Measurements from ENCODE around the gene DDC.
"Not testable (repeated sequence)": the region's sequence is repeated elsewhere in the genome, so short reads cannot be mapped to it uniquely, and the experiment has no call there.

The DDC gene

GRCh38 chr7:50466815-50467585 lies 98.2 kb downstream of the DDC start:
- H3K36me3 ChIP-seq (ENCODE audit: insufficient read depth, low read length) = no peaks in the 10 kb centered on the region
- no peaks in the 10 kb centered on the region for H3K4me1 ChIP-seq (ENCODE audit: insufficient read depth, low read length)
- H3K9ac ChIP-seq (ENCODE audit: low read depth, low read length) = no peak overlapping the region
- no peaks in the 10 kb centered on the region for H3K9me3 ChIP-seq (ENCODE audit: control insufficient read depth, insufficient read depth, low read length)

- H3K9ac ChIP-seq (ENCODE audit: low read depth, low read length) = no peak overlapping the region
- H3K9me3 ChIP-seq (ENCODE audit: control insufficient read depth, insufficient read depth, low read length) = peaks cover 3% of the 10 kb centered on the region; the same call in 1 of the 2 replicates
- H3K36me3 ChIP-seq (ENCODE audit: insufficient read depth, low read length) = no peaks in the 10 kb centered on the region
- H3K4me1 ChIP-seq (ENCODE audit: insufficient read depth, low read length) = no peaks in the 10 kb centered on the region
These were observed 102.2 kb downstream of the DDC start for GRCh38 chr7:50463035-50463434.

GRCh38 chr7:50462361-50462760 lies 102.8 kb downstream of the DDC start:
- no peaks in the 10 kb centered on the region for H3K4me1 ChIP-seq (ENCODE audit: insufficient read depth, low read length)
- no peaks in the 10 kb centered on the region for H3K36me3 ChIP-seq (ENCODE audit: insufficient read depth, low read length)
- H3K9me3 ChIP-seq (ENCODE audit: control insufficient read depth, insufficient read depth, low read length) = peaks cover 3% of the 10 kb centered on the region; the same call in 1 of the 2 replicates
- H3K9ac ChIP-seq (ENCODE audit: low read depth, low read length) = no peak overlapping the region

- Histone ChIP-seq H3K9me3 (ENCODE audit: control insufficient read depth, insufficient read depth, low read length) (peaks cover 3% of the 10 kb centered on the region; the same call in 1 of the 2 replicates), H3K4me1 (ENCODE audit: insufficient read depth, low read length) (no peaks in the 10 kb centered on the region), H3K36me3 (ENCODE audit: insufficient read depth, low read length) (no peaks in the 10 kb centered on the region), H3K9ac (ENCODE audit: low read depth, low read length) (no peak overlapping the region)
These were observed 103.5 kb downstream of the DDC start for GRCh38 chr7:50461695-50462094.

DNA sequence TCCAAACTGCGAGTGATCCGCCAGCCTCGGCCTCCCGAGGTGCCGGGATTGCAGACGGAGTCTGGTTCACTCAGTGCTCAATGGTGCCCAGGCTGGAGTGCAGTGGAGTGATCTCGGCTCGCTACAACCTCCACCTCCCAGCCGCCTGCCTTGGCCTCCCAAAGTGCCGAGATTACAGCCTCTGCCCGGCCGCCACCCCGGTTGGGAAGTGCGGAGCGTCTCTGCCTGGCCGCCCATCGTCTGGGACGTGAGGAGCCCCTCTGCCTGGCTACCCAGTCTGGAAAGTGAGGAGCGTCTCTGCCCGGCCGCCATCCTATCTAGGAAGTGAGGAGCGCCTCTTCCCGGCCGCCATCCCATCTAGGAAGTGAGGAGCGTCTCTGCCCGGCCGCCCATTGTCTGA lies 106.0 kb downstream of the DDC start:
- H3K9me3 ChIP-seq (ENCODE audit: control insufficient read depth, insufficient read depth, low read length); H3K9ac ChIP-seq (ENCODE audit: low read depth, low read length); H3K36me3 ChIP-seq (ENCODE audit: insufficient read depth, low read length): not testable (repeated sequence)

DNA sequence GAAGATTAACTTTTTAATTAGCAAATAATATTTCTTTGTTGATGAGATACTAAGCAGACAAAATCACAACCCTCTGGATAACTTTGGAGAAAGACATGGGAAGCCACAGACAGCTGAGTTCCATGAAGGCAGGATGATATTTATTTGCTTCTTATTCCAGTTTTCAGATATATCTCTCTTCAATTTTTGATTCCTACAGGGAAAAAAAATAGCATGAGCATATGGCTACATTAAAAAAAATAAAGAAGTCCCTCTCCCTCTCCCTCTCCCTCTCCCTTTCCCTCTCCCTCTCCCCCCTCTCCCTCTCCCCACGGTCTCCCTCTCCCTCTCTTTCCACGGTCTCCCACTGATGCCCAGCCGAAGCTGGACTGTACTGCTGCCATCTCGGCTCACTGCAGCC lies 106.6 kb downstream of the DDC start:
- H3K9ac ChIP-seq (ENCODE audit: low read depth, low read length); H3K36me3 ChIP-seq (ENCODE audit: insufficient read depth, low read length); H3K9me3 ChIP-seq (ENCODE audit: control insufficient read depth, insufficient read depth, low read length); H3K4me1 ChIP-seq (ENCODE audit: insufficient read depth, low read length): not testable (repeated sequence)

More for the DNA sequence above, 106.0 kb downstream of the DDC start:
- not testable (repeated sequence) for H3K4me1 ChIP-seq (ENCODE audit: insufficient read depth, low read length)

GRCh38 chr7:50456371-50457123 lies 108.7 kb downstream of the DDC start:
- H3K9ac ChIP-seq (ENCODE audit: low read depth, low read length) = no peak overlapping the region
- peaks cover 3% of the 10 kb centered on the region; the same call in 1 of the 2 replicates for H3K9me3 ChIP-seq (ENCODE audit: control insufficient read depth, insufficient read depth, low read length)
- no peaks in the 10 kb centered on the region for H3K4me1 ChIP-seq (ENCODE audit: insufficient read depth, low read length)
- H3K36me3 ChIP-seq (ENCODE audit: insufficient read depth, low read length) = no peaks in the 10 kb centered on the region

DNA sequence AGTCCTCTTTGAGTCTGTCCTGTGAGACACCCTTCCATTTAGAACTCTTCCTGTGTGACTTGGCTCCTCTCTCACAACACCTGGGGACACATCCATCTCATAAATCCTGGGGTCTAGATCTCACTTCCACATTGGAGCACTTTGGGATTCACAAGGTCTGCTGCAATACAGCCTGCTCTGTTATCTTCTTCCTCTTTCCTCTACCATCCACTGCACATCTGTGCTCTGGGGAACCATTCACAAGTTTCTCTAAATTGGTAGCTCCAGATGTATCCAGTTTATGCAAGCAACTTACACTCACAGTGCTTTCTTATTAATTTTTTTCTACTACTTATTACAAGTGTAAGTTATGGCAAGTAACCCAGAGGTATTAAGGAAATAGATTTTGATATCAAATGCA lies 109.5 kb downstream of the DDC start:
- Histone ChIP-seq H3K36me3 (ENCODE audit: insufficient read depth, low read length) (no peaks in the 10 kb centered on the region), H3K9ac (ENCODE audit: low read depth, low read length) (no peak overlapping the region), H3K4me1 (ENCODE audit: insufficient read depth, low read length) (no peaks in the 10 kb centered on the region), H3K9me3 (ENCODE audit: control insufficient read depth, insufficient read depth, low read length) (peaks cover 3% of the 10 kb centered on the region; the same call in 1 of the 2 replicates)

DNA sequence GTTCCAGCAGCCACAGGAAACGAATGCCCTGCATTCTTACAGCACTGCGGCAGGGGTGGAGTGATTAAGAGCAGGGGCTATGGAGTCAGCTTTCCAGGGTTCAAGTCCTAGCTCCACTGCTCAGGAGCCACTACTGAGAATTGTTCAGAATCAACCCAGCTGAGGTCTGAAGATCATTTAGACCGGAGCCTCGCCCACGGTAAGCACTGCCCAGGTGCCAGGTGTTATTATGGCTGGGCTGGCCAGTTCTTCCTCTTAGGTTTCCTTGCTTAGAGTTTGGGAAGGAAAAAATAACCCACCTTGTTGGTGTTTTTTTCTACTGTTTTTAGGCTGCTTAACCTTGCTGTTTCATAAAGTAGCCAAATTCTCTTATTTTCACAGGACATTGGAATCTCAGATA lies 110.2 kb downstream of the DDC start:
- Histone ChIP-seq H3K9me3 (ENCODE audit: control insufficient read depth, insufficient read depth, low read length) (peaks cover 3% of the 10 kb centered on the region; the same call in 1 of the 2 replicates), H3K9ac (ENCODE audit: low read depth, low read length) (no peak overlapping the region), H3K36me3 (ENCODE audit: insufficient read depth, low read length) (no peaks in the 10 kb centered on the region), H3K4me1 (ENCODE audit: insufficient read depth, low read length) (no peaks in the 10 kb centered on the region)

- 0 out of 2 replicates have a peak, but pooled peaks cover 5% of the 10 kb centered on the region for H3K4me1 ChIP-seq (ENCODE audit: insufficient read depth, low read length)
- H3K9ac ChIP-seq (ENCODE audit: low read depth, low read length) = peak overlapping the region; percentile 73; the same call in 1 of the 2 replicates
- H3K9me3 ChIP-seq (ENCODE audit: control insufficient read depth, insufficient read depth, low read length) = no peaks in the 10 kb centered on the region
- peaks cover 8% of the 10 kb centered on the region; the same call in 1 of the 2 replicates for H3K36me3 ChIP-seq (ENCODE audit: insufficient read depth, low read length)
These were observed 114.6 kb downstream of the DDC start for GRCh38 chr7:50450590-50451032.

- Histone ChIP-seq H3K36me3 (ENCODE audit: insufficient read depth, low read length) (peaks cover 8% of the 10 kb centered on the region; the same call in 1 of the 2 replicates), H3K9me3 (ENCODE audit: control insufficient read depth, insufficient read depth, low read length) (no peaks in the 10 kb centered on the region), H3K4me1 (ENCODE audit: insufficient read depth, low read length) (0 out of 2 replicates have a peak, but pooled peaks cover 5% of the 10 kb centered on the region), H3K9ac (ENCODE audit: low read depth, low read length) (peak within 1 kb of the TSS; percentile 73; the same call in 1 of the 2 replicates)
These were observed 115.2 kb downstream of the DDC start, which contains the start of gene FIGNL1 for GRCh38 chr7:50449881-50450589. Gene FIGNL1, minus strand, starts transcription at chr7:50450350. Its CDS starts 3,063 bp downstream, at chr7:50447287.

- Histone ChIP-seq H3K9me3 (ENCODE audit: control insufficient read depth, insufficient read depth, low read length) (no peaks in the 10 kb centered on the region), H3K36me3 (ENCODE audit: insufficient read depth, low read length) (peaks cover 8% of the 10 kb centered on the region; the same call in 1 of the 2 replicates), H3K9ac (ENCODE audit: low read depth, low read length) (peak overlapping the region; percentile 73; the same call in 1 of the 2 replicates), H3K4me1 (ENCODE audit: insufficient read depth, low read length) (0 out of 2 replicates have a peak, but pooled peaks cover 5% of the 10 kb centered on the region)
These were observed 115.7 kb downstream of the DDC start for GRCh38 chr7:50449501-50449880.

DNA sequence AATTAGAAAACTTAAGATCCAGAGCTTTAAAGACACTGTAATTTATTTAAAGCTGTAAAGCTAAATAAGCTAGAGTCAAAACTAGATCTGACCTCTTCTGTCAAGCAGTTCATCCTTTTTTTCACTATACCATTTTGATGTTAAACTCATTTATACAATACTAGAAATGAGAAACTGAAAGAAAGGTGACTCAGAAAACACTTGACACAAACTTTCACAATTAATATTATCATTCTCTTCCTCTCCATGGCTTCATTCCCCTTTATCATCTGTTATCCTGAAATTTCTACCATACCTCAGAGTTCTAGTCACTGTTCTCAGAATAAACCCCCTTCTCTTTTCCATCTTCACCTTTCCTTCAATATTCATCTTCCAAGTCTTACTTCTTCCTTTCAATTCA lies 116.4 kb downstream of the DDC start:
- 0 out of 2 replicates have a peak, but pooled peaks cover 5% of the 10 kb centered on the region for H3K4me1 ChIP-seq (ENCODE audit: insufficient read depth, low read length)
- H3K9me3 ChIP-seq (ENCODE audit: control insufficient read depth, insufficient read depth, low read length) = no peaks in the 10 kb centered on the region
- H3K9ac ChIP-seq (ENCODE audit: low read depth, low read length) = no peak overlapping the region
- H3K36me3 ChIP-seq (ENCODE audit: insufficient read depth, low read length) = peaks cover 8% of the 10 kb centered on the region; the same call in 1 of the 2 replicates

DNA sequence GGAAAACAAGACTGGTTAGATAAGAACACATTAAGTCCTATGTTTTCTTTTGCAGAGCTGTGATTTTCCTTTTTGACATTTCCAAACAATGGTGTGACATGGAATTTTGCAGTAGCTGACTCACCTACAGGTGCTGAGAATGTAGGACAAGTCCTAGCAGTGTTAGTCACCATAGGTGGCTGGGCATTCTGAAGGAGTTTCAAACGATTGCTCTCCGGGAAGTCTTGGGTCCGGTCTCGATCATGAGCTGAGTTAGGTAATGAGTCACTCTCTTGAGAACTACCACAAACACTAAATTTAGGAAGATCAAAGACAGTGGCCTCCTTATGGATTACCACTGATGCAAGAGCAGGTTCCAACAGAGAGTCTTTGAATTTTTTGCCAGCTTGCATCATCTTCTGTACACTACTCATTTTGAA lies 118.7 kb downstream of the DDC start:
- Histone ChIP-seq H3K4me1 (ENCODE audit: insufficient read depth, low read length) (0 out of 2 replicates have a peak, but pooled peaks cover 5% of the 10 kb centered on the region), H3K36me3 (ENCODE audit: insufficient read depth, low read length) (peaks cover 8% of the 10 kb centered on the region; the same call in 1 of the 2 replicates), H3K9ac (ENCODE audit: low read depth, low read length) (no peak overlapping the region), H3K9me3 (ENCODE audit: control insufficient read depth, insufficient read depth, low read length) (no peaks in the 10 kb centered on the region)

Data from ES-I3 (cell line).